HUES64 (cell line): Measurements from ENCODE around the gene IGLL5.

Source experiments
- H3K27ac ChIP-seq: 2 replicates; pipeline ENCODE4 v1.7.0; 2013; ENCODE audit warnings: low read depth, low read length, inconsistent platforms
- H3K27me3 ChIP-seq: 2 replicates; pipeline ENCODE4 v1.6.1; 2013; ENCODE audit warnings: mild to moderate bottlenecking, low read length; ENCODE audit not compliant: insufficient read depth
- H3K36me3 ChIP-seq: 2 replicates; pipeline ENCODE4 v1.6.1; 2013; ENCODE audit warnings: mild to moderate bottlenecking, low read length; ENCODE audit not compliant: insufficient read depth
- H3K4me1 ChIP-seq: 2 replicates; pipeline ENCODE4 v1.6.1; 2013; ENCODE audit warnings: mild to moderate bottlenecking, low read length, moderate library complexity; ENCODE audit not compliant: insufficient read depth
- H3K4me3 ChIP-seq: 2 replicates; pipeline ENCODE4 v1.5.1; 2013; ENCODE audit warnings: mild to moderate bottlenecking, low read length, moderate library complexity
- H3K9ac ChIP-seq: 2 replicates; pipeline ENCODE4 v1.6.1; 2013; ENCODE audit warnings: mild to moderate bottlenecking, low read depth, low read length
- H3K9me3 ChIP-seq: 2 replicates; pipeline ENCODE4 v1.6.1; 2013; ENCODE audit warnings: low read depth, low read length; ENCODE audit not compliant: insufficient read depth
- WGBS: fragments of 150-250, 120-280 bp; methylation state at CpG from one replicate; pipeline ENCODE4 v1.1.7; 2013; ENCODE audit warnings: missing lambda C conversion rate; 5-methylcytosine and 5-hydroxymethylcytosine counted together

IGLL5 gene

DNA sequence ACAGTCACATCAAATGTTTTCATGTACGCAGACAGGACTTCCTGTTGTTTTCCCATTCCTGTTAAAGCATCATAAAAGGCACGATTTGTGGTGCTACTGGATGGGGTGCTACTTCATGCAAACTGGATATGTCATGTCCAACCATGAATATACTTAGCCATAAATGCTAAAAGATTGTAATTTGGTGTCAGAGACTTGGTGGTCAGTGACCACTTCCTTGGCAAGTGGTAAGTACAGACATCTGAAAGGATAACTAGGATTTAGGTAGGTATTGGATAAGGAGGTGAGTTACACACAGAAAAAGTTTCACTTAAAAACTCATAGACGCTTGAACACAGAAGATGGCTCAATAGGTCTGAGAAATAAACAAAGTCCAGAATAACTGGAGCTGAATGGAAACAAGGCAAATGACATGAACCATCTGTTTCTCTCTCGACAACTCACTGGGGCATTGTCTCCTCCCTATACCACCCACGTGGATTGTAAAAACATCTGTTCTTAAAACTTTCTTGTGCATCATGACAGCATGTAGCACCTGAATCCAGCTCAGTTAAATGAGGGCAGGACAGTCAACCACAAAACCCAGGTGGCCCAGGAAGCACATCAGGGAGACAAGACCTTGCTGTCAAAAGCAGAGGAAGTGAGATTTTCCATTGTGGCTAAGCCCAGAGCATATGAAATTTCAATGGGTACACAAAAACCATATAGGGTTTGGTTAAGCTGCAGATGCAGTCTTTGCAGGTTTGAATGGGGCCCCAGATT lies 22.1 kb upstream of the IGLL5 start:
- Histone ChIP-seq H3K9ac (no peak overlapping the region), H3K9me3 (no peaks in the 10 kb centered on the region), H3K36me3 (no peaks in the 10 kb centered on the region), H3K4me1 (no peaks in the 10 kb centered on the region), H3K4me3 (no peak overlapping the region), H3K27me3 (peaks cover 85% of the 10 kb centered on the region), H3K27ac (no peak overlapping the region)
- 81% methylated on average over 5 of the region's 5 CpGs for whole genome bisulfite sequencing

GRCh38 chr22:22866381-22867111 lies 21.1 kb upstream of the IGLL5 start:
- Histone ChIP-seq H3K9ac (no peak overlapping the region), H3K27me3 (peaks cover 75% of the 10 kb centered on the region), H3K36me3 (no peaks in the 10 kb centered on the region), H3K4me3 (no peak overlapping the region), H3K4me1 (no peaks in the 10 kb centered on the region), H3K27ac (no peak overlapping the region), H3K9me3 (no peaks in the 10 kb centered on the region)
- 85% methylated on average over 8 of the region's 8 CpGs for WGBS

DNA sequence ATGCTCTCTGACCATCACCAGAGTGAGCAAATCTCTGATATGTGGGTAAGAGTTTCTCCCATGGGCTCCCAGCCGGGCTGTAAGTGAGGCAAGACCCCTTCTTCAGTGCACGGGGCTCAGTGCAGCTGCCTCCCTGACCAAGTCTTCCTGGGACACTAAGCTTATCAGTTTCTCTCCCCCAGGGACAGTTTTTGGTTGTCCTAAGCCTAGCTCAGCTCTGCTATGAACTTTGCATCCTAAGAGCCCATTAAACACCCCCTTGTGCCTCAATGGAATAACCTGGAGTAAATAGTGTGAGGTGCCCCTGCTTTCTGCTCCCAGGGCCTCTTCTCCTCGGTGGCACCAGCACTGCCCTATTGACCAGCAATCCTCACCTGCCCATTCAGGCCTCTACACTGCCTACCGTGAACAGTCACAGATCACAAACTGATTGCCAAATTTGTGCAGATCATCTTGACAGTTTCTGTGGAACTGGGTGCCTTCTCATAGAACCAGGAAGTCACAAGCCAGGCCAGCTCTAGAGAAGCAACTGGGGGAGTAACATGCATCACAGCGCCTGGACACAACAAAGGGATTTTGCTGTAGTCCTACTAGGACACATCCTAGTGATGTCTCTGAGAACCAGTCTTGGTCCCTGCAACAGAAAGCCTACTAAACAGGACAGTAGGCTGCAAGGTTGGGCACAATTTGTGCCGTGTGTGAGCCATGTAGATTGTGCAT lies 19.5 kb upstream of the IGLL5 start:
- Histone ChIP-seq H3K4me3 (no peak overlapping the region), H3K27ac (no peak overlapping the region), H3K4me1 (no peaks in the 10 kb centered on the region), H3K9me3 (no peaks in the 10 kb centered on the region), H3K27me3 (peaks cover 72% of the 10 kb centered on the region), H3K9ac (no peak overlapping the region), H3K36me3 (no peaks in the 10 kb centered on the region)
- 86% methylated on average over 6 of the region's 6 CpGs for WGBS

DNA sequence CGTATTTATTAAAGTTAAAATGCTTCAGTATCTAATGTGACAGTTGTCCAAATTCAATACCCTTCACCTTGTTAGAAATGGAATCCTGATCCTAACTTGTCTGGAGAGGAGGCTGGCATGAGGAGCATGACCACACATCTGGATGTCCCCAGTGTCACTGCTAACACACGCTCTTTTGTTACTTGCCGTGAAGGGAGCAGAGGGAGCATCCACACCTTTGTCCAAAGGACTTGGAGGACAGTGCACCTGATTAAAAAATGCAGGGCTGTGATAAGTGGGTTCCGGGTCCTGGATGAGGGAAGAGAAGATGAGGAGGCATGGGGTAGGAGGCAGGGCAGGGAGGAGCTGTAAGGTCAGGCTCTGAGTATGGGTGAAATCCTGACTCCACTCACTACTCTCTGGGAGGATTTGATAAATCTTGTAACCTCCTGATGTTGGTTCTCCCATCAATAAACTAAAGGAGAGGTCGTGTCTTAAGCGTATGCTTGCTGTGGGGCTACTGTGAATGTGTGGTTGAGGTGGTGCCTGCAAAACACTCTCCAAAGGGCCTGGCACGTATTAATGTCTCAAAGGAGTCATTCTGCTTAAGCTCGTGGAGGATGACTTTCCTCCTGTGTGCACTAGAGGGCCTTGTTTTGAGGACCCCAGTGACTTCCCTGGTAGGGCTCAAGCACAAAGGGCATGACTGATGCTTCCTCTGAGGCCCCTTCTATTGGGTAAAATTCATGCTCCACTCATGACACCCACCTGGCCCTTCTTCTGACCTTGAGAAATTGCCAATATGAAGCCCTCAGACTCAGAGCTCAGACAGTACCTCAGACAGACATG lies 16.8 kb upstream of the IGLL5 start:
- Histone ChIP-seq H3K9ac (no peak overlapping the region), H3K27ac (no peak overlapping the region), H3K9me3 (0 out of 2 replicates have a peak, but pooled peaks cover 4% of the 10 kb centered on the region), H3K4me3 (no peak overlapping the region), H3K4me1 (no peaks in the 10 kb centered on the region), H3K36me3 (no peaks in the 10 kb centered on the region), H3K27me3 (peaks cover 62% of the 10 kb centered on the region)
- 63% methylated on average over 7 of the region's 8 CpGs for WGBS

DNA sequence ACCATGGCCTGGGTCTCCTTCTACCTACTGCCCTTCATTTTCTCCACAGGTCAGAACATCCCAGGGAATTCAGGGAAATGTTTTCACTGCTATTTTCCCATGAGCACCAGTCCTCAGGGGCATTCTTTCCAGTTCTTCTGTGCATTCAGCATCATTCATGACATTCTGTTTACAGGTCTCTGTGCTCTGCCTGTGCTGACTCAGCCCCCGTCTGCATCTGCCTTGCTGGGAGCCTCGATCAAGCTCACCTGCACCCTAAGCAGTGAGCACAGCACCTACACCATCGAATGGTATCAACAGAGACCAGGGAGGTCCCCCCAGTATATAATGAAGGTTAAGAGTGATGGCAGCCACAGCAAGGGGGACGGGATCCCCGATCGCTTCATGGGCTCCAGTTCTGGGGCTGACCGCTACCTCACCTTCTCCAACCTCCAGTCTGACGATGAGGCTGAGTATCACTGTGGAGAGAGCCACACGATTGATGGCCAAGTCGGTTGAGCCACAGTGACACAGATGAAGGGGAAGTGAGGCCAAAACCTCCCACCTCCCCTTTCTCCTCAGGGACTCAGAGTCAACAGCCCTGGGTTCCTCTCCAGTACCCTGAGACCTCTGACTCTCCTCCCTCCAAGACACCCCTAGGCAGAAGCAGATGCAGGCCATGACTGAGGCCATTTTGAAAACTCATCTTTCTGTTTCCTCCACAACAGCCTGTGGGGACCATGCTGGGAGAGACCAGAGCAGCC lies 15.9 kb upstream of the IGLL5 start:
- no peak overlapping the region for H3K4me3 ChIP-seq
- peaks cover 53% of the 10 kb centered on the region for H3K27me3 ChIP-seq
- H3K9ac ChIP-seq = no peak overlapping the region
- no peaks in the 10 kb centered on the region for H3K4me1 ChIP-seq
- H3K9me3 ChIP-seq = 0 out of 2 replicates have a peak, but pooled peaks cover 4% of the 10 kb centered on the region
- H3K27ac ChIP-seq = no peak overlapping the region
- 84% methylated on average over 10 of the region's 10 CpGs for WGBS
- H3K36me3 ChIP-seq = no peaks in the 10 kb centered on the region

GRCh38 chr22:22872722-22873708 lies 14.6 kb upstream of the IGLL5 start:
- Histone ChIP-seq H3K27me3 (peaks cover 41% of the 10 kb centered on the region), H3K9me3 (0 out of 2 replicates have a peak, but pooled peaks cover 4% of the 10 kb centered on the region), H3K36me3 (no peaks in the 10 kb centered on the region), H3K4me1 (no peaks in the 10 kb centered on the region), H3K9ac (no peak overlapping the region), H3K27ac (no peak overlapping the region), H3K4me3 (no peak overlapping the region)
- WGBS = 85% methylated on average over 8 of the region's 8 CpGs

DNA sequence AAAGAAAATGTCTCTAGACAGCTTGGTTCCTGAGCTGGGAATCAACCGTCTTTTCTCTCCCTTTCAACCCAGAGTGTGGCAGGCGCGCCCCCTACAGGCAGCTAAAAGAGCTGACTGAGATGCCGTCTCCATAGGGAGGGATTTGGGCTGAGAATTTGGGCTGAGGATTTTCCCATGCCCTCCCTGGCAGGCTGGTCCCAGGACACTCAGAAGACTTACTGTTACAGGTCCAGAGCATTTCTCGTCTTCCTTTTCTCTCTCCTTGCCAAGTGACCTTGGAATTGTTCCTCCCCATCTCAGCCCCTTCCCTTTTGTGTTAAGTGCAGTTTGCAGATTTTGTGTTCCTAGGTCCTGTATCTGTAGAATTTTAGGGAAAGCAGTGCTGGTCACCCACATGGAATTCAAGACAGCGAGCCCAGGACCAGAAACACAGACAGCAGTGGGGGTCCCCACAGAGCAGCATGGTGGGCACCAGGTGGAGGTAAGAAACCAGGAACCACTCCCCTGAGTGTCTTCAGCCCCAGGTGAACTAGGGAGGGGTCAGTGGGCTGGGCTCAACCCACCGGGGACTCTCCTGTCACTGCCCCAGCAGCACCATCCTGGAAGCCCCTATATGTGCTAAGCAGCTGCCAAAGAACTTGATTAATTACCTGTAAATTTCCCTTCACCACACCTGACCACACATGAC lies 9.9 kb upstream of the IGLL5 start:
- Histone ChIP-seq H3K9ac (no peak overlapping the region), H3K4me1 (no peaks in the 10 kb centered on the region)

DNA sequence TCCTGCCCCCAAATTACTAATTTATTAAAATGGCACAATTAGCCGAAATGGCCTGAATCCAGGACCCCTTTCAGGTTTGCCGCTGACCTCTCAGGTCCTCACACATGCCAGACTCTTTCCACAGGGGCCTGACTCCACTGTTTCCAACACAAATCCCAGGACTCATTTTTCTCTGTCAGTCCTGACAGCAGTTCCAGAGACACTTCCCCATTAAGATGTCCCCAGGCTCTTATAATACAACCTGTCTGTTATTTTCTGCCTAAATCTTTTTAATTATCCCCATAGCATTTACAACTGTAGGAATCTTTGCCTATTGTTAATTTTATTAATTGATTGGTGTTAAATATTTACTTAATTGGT lies 9.4 kb upstream of the IGLL5 start:
- no peak overlapping the region for H3K9ac ChIP-seq
- 92% methylated on average over 2 of the region's 2 CpGs for WGBS
- no peaks in the 10 kb centered on the region for H3K36me3 ChIP-seq
- no peak overlapping the region for H3K4me3 ChIP-seq
- H3K27ac ChIP-seq = no peak overlapping the region
- peaks cover 28% of the 10 kb centered on the region for H3K27me3 ChIP-seq
- H3K9me3 ChIP-seq = 0 out of 2 replicates have a peak, but pooled peaks cover 4% of the 10 kb centered on the region
- no peaks in the 10 kb centered on the region for H3K4me1 ChIP-seq

More for the DNA sequence above, 9.9 kb upstream of the IGLL5 start:
- Histone ChIP-seq H3K27me3 (peaks cover 30% of the 10 kb centered on the region), H3K4me3 (no peak overlapping the region), H3K27ac (no peak overlapping the region), H3K36me3 (no peaks in the 10 kb centered on the region), H3K9me3 (0 out of 2 replicates have a peak, but pooled peaks cover 4% of the 10 kb centered on the region)
- 27% methylated on average over 7 of the region's 7 CpGs for WGBS
